HepG2 (cell line): Measurements from ENCODE around the gene DMKN. TPM values are rescaled to one million over a fixed set of nuclear protein-coding genes. Genes with fewer than 3 reads are reported as not detected.

Experiments used
- ATM ChIP-seq: fragments of 450-650 bp; IDR thresholded peaks from 2 replicates; pipeline ENCODE4 v1.7.1; 2017; ENCODE audit warnings: mild to moderate bottlenecking, borderline replicate concordance
- CCDC6 ChIP-seq: sonication (generic); formaldehyde crosslinking; IDR thresholded peaks from 2 replicates; pipeline ENCODE4 v1.8.1; 2022; ENCODE audit warnings: mild to moderate bottlenecking, missing genetic modification reagents, moderate library complexity
- HNRNPK ChIP-seq: fragments of 200-400 bp; formaldehyde crosslinking; IDR thresholded peaks from 2 replicates; pipeline ENCODE4 v1.6.1; 2018; ENCODE audit warnings: low read length, low read depth, moderate library complexity, mild to moderate bottlenecking; ENCODE audit not compliant: poor library complexity, severe bottlenecking
- ISL2 ChIP-seq: sonication (generic); formaldehyde crosslinking; IDR thresholded peaks from 2 replicates; pipeline ENCODE4 v1.5.0; 2020; ENCODE audit warnings: missing genetic modification reagents
- KLF13 ChIP-seq: sonication (generic); formaldehyde crosslinking; IDR thresholded peaks from 2 replicates; pipeline ENCODE4 v1.4.0; 2020; ENCODE audit warnings: mild to moderate bottlenecking, missing genetic modification reagents
- KMT2B ChIP-seq: IDR thresholded peaks from 2 replicates; pipeline ENCODE4 v1.6.1; 2016; ENCODE audit warnings: missing genetic modification reagents, missing compliant biosample characterization
- NBN ChIP-seq: fragments of 450-650 bp; conservative IDR thresholded peaks from 2 replicates; pipeline ENCODE4 v1.6.1; 2017
- ZHX1 ChIP-seq: sonication (generic); formaldehyde crosslinking; IDR thresholded peaks from 2 replicates; pipeline ENCODE4 v1.8.1; 2022; ENCODE audit warnings: low read depth, mild to moderate bottlenecking, missing genetic modification reagents
- ZKSCAN5 ChIP-seq: sonication (generic); formaldehyde crosslinking; IDR thresholded peaks from 2 replicates; pipeline ENCODE4 v1.5.1; 2020; ENCODE audit warnings: mild to moderate bottlenecking, missing genetic modification reagents
- ZNF710 ChIP-seq: sonication (generic); formaldehyde crosslinking; IDR thresholded peaks from 2 replicates; pipeline ENCODE4 v1.5.0; 2020; ENCODE audit warnings: mild to moderate bottlenecking, missing genetic modification reagents, borderline replicate concordance
- ZNF775 ChIP-seq: sonication (generic); formaldehyde crosslinking; IDR thresholded peaks from 2 replicates; pipeline ENCODE4 v1.4.0; 2020; ENCODE audit warnings: missing genetic modification reagents, mild to moderate bottlenecking, moderate library complexity, borderline replicate concordance
- ZNF891 ChIP-seq: sonication (generic); formaldehyde crosslinking; IDR thresholded peaks from 2 replicates; pipeline ENCODE4 v1.5.0; 2020; ENCODE audit warnings: mild to moderate bottlenecking, missing genetic modification reagents
- polyA plus RNA-seq, 8 experiments: library from polyadenylated mRNA; depleted of rRNA in 3 of 8; stranded (reverse) in 7 of 8; unstranded in 1 of 8; fragments of >200 nt; fragmentation: Illumina TruSeq in 4 of 8; extraction: Trizol in 4 of 8; gene quantifications; 2 replicates each; pipeline versions ENCODE4 v1.2.1 to v1.2.3, GENCODE V29; 2011 to 2016; ENCODE audit warnings: low read depth in 4 of 8, missing spikeins in 1 of 8, mixed read lengths in 1 of 8; ENCODE audit not compliant: insufficient read depth in 1 of 8
- total RNA-seq, 5 experiments: library from RNA; depleted of rRNA; stranded (reverse); fragments of >200 nt; fragmentation: Illumina TruSeq; extraction: Trizol; gene quantifications; 2 replicates each; pipeline ENCODE4 v1.2.3, GENCODE V29; 2016; ENCODE audit warnings: low read depth in 1 of 5
- TF ChIP-seq, protein P1 (sequence below): sonication (generic); formaldehyde crosslinking; IDR thresholded peaks from 2 replicates; pipeline ENCODE4 v1.9.0; 2022; ENCODE audit warnings: low read depth, missing genetic modification reagents
- TF ChIP-seq, protein P2 (sequence below): sonication (generic); formaldehyde crosslinking; IDR thresholded peaks from 2 replicates; pipeline ENCODE4 v1.4.0; 2020; ENCODE audit warnings: mild to moderate bottlenecking, low read depth, missing genetic modification reagents
- TF ChIP-seq, protein P3 (sequence below): sonication (generic); formaldehyde crosslinking; IDR thresholded peaks from 2 replicates; pipeline ENCODE4 v1.5.1; 2020; ENCODE audit warnings: missing genetic modification reagents, mild to moderate bottlenecking, borderline replicate concordance
- TF ChIP-seq, protein P4 (sequence below): sonication (generic); formaldehyde crosslinking; IDR thresholded peaks from 2 replicates; pipeline ENCODE4 v1.9.0; 2022; ENCODE audit warnings: missing genetic modification reagents, mild to moderate bottlenecking, borderline replicate concordance

The DMKN gene
- total and polyA plus RNA-seq, 2 of the 13 experiments (the other 11 are each of a cell fraction or from before 2014, with no cell fraction given) = 50.8 to 57.1 TPM

DNA sequence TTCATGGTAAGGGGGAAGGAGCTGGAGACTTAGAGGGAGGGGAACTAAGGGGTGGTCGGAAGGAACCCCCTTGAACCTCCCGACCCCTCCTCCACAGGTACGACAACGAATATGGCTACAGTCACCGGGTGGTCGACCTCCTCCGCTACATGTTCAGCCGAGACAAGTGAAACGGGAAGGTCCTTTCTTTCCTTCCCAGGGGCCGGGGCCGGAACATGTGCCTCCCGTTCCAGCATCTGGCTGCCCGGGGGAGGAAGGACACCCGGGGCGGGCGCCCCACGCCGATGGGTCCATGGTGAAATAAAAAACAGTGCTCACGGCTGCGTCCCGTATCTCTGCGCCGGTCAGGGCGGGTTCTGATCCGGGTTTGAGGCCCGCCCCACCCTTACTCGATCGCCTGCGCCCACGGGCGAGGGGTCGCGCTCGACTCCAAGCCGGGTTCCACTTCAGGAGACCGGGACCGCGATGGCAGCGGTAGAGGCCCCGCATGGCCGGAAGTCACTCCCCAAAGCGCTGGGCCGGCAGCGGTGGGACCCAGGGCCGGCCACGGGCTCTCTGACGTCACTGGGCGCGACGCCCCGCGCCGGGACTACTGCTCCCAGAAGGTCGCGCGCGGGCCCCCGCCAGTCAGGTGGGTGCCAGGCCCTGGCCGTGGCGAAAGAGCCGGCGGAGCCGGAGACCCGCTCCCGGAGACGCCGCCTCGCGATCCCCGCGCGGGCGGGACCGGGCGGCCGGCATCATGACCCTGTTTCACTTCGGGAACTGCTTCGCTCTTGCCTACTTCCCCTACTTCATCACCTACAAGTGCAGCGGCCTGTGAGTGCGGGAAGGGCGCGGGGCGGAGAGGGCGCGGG lies 31.8 kb upstream of the DMKN start, which contains the start of gene TMEM147 (continued):
- TF ChIP-seq ZNF891 (CRISPR knock-in tag) (no peak), ZNF710 (CRISPR knock-in tag) (no peak; the same call in 1 of the 2 replicates), ZHX1 (CRISPR knock-in tag) (no peak; the same call in 1 of the 2 replicates), ZNF775 (no peak), ISL2 (peak; percentile 59), KMT2B (peak; percentile 80), ATM (no peak), CCDC6 (peak; percentile 63; the same call in 1 of the 2 replicates), ZKSCAN5 (no peak), NBN (no peak), KLF13 (no peak), HNRNPK (no peak)
- TF ChIP-seq, protein P1, sequence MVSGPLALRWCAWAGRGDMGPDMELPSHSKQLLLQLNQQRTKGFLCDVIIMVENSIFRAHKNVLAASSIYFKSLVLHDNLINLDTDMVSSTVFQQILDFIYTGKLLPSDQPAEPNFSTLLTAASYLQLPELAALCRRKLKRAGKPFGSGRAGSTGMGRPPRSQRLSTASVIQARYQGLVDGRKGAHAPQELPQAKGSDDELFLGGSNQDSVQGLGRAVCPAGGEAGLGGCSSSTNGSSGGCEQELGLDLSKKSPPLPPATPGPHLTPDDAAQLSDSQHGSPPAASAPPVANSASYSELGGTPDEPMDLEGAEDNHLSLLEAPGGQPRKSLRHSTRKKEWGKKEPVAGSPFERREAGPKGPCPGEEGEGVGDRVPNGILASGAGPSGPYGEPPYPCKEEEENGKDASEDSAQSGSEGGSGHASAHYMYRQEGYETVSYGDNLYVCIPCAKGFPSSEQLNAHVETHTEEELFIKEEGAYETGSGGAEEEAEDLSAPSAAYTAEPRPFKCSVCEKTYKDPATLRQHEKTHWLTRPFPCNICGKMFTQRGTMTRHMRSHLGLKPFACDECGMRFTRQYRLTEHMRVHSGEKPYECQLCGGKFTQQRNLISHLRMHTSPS = no peak; the same call in 1 of the 2 replicates
- TF ChIP-seq, protein P2, sequence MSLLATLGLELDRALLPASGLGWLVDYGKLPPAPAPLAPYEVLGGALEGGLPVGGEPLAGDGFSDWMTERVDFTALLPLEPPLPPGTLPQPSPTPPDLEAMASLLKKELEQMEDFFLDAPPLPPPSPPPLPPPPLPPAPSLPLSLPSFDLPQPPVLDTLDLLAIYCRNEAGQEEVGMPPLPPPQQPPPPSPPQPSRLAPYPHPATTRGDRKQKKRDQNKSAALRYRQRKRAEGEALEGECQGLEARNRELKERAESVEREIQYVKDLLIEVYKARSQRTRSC (CRISPR knock-in tag) = no peak
- TF ChIP-seq, protein P3, sequence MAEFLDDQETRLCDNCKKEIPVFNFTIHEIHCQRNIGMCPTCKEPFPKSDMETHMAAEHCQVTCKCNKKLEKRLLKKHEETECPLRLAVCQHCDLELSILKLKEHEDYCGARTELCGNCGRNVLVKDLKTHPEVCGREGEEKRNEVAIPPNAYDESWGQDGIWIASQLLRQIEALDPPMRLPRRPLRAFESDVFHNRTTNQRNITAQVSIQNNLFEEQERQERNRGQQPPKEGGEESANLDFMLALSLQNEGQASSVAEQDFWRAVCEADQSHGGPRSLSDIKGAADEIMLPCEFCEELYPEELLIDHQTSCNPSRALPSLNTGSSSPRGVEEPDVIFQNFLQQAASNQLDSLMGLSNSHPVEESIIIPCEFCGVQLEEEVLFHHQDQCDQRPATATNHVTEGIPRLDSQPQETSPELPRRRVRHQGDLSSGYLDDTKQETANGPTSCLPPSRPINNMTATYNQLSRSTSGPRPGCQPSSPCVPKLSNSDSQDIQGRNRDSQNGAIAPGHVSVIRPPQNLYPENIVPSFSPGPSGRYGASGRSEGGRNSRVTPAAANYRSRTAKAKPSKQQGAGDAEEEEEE (CRISPR knock-in tag) = no peak
- TF ChIP-seq, protein P4, sequence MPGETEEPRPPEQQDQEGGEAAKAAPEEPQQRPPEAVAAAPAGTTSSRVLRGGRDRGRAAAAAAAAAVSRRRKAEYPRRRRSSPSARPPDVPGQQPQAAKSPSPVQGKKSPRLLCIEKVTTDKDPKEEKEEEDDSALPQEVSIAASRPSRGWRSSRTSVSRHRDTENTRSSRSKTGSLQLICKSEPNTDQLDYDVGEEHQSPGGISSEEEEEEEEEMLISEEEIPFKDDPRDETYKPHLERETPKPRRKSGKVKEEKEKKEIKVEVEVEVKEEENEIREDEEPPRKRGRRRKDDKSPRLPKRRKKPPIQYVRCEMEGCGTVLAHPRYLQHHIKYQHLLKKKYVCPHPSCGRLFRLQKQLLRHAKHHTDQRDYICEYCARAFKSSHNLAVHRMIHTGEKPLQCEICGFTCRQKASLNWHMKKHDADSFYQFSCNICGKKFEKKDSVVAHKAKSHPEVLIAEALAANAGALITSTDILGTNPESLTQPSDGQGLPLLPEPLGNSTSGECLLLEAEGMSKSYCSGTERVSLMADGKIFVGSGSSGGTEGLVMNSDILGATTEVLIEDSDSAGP (CRISPR knock-in tag) = peak; percentile 77; the same call in 1 of the 2 replicates
